NCI-H2107 treated with DMSO at 0.1 percent for 48 hours (cell line): ENCODE measurements around the gene MLX.
A peak's percentile ranks its signal among the peaks of the same experiment; 100 is the strongest.
"Not testable (repeated sequence)": the region's sequence is repeated elsewhere in the genome, so short reads cannot be mapped to it uniquely, and the experiment has no call there.

Source experiments
- DNase-seq: peaks from one replicate; lab custom pipeline; 2025; ENCODE audit not compliant: unreplicated experiment; lab: John Stamatoyannopoulos, UW

MLX gene

GRCh38 chr17:42618442-42619150 is 51.7 kb downstream of the MLX start:
- peak; percentile 90 for DNase-seq

GRCh38 chr17:42621987-42622386 is 55.1 kb downstream of the MLX start:
- DNase-seq, result not testable (repeated sequence)
